ENCODE measurements around the gene ANKRA2. TPM values are rescaled to one million over a fixed set of nuclear protein-coding genes. Genes with fewer than 3 reads are reported as not detected.
A peak's percentile ranks its signal among the peaks of the same experiment; 100 is the strongest.

Gene ANKRA2
- total RNA-seq, 1 donor, result 15.3 TPM

GRCh38 chr5:73539730-73540129 lies 25.7 kb downstream of the ANKRA2 start:
- H3K4me3 ChIP-seq (ENCODE audit: low read depth, low read length), result no peak overlapping the region
- TF ChIP-seq, protein P1, sequence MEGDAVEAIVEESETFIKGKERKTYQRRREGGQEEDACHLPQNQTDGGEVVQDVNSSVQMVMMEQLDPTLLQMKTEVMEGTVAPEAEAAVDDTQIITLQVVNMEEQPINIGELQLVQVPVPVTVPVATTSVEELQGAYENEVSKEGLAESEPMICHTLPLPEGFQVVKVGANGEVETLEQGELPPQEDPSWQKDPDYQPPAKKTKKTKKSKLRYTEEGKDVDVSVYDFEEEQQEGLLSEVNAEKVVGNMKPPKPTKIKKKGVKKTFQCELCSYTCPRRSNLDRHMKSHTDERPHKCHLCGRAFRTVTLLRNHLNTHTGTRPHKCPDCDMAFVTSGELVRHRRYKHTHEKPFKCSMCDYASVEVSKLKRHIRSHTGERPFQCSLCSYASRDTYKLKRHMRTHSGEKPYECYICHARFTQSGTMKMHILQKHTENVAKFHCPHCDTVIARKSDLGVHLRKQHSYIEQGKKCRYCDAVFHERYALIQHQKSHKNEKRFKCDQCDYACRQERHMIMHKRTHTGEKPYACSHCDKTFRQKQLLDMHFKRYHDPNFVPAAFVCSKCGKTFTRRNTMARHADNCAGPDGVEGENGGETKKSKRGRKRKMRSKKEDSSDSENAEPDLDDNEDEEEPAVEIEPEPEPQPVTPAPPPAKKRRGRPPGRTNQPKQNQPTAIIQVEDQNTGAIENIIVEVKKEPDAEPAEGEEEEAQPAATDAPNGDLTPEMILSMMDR (IDR thresholded peaks at IDR 0.05; ENCODE audit: insufficient read depth, low read length), result no peak
- DNase-seq (ENCODE audit: low read depth), result no peak

- TF ChIP-seq, protein P1 (IDR thresholded peaks at IDR 0.05; ENCODE audit: insufficient read depth, low read length), result no peak
- DNase-seq (ENCODE audit: low read depth), result no peak
- H3K4me3 ChIP-seq (ENCODE audit: low read depth, low read length), result no peak overlapping the region
Observed at GRCh38 chr5:73534971-73535370, 30.5 kb downstream of the ANKRA2 start.

DNA sequence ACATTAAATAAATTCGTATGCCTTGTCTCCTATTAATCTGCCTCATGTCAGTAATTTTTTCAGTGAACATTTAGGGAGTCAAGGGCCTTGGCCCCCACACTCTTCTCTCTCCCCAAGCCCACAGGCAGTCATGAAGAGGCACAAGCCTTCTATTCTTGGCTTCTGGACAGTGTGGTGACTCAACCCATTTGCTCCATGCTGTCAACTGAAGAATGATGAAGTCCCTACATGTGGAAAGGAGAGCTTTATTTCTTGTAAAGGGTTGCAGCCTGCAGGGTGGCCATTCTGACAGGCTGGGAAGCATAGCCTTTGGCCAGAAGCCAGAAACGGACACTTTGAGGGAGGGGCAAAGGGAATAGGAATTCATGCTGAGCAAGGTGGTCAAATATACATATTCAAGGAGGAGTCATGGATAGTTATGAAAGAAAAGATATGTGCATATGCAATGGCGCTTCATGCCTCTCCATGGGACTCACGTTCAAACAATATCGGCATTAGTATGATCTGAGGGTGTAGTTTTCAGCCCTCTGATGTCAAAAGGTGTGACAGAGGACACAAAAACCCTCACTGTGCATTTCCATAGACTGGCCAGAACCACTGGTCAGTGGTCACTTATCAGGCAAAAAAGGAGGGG lies 31.3 kb downstream of the ANKRA2 start:
- no peak overlapping the region for H3K4me3 ChIP-seq (ENCODE audit: low read depth, low read length)
- TF ChIP-seq, protein P1 (IDR thresholded peaks at IDR 0.05; ENCODE audit: insufficient read depth, low read length), result no peak
- peak; percentile 58 for DNase-seq (ENCODE audit: low read depth)

DNA sequence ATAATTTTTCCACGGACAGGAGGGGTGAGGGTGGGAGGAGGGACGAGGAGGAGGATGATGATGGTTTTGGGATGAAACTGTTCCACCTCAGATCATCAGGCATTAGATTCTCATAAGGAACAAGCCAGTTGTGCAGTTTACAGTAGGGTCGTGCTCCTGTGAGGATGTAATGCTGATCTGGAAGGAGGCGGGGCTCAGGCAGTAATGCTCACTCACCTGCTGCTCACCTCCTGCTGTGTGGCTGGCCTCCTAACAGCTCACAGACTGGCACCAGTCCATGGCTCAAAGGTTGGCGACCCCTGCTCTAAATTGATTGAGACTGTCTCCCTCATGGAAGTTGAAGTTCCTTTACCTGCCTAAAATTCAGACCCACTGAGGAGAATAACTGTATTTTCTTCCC lies 33.2 kb downstream of the ANKRA2 start:
- TF ChIP-seq, protein P1 (IDR thresholded peaks at IDR 0.05; ENCODE audit: insufficient read depth, low read length), result no peak
- no peak overlapping the region for H3K4me3 ChIP-seq (ENCODE audit: low read depth, low read length)
- DNase-seq (ENCODE audit: low read depth), result no peak

DNA sequence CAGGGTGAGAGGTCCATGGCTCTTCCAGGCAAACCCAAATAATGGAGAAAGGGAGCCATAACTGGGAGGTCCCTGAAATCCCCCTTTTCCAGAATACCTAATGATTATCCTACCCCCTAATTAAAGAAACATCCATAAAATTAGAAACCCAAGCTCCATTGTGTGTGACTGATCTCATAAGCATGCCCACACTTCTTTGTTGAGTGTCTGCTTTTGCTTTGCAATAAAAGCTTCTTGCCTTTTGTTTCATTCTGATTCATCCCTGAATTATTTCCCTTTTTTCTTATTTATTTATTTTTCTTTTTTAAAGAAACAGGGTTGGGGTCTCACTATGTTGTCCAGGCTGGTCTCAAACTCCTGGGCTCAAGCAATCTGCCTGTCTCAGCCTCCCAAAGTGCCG lies 34.1 kb downstream of the ANKRA2 start:
- peak; percentile 18 for DNase-seq (ENCODE audit: low read depth)
- TF ChIP-seq, protein P1 (IDR thresholded peaks at IDR 0.05; ENCODE audit: insufficient read depth, low read length), result no peak
- H3K4me3 ChIP-seq (ENCODE audit: low read depth, low read length), result no peak overlapping the region

GRCh38 chr5:73529081-73529480 lies 36.4 kb downstream of the ANKRA2 start:
- no peak overlapping the region for H3K4me3 ChIP-seq (ENCODE audit: low read depth, low read length)
- peak; percentile 61 for DNase-seq (ENCODE audit: low read depth)
- TF ChIP-seq, protein P1 (IDR thresholded peaks at IDR 0.05; ENCODE audit: insufficient read depth, low read length), result no peak

DNA sequence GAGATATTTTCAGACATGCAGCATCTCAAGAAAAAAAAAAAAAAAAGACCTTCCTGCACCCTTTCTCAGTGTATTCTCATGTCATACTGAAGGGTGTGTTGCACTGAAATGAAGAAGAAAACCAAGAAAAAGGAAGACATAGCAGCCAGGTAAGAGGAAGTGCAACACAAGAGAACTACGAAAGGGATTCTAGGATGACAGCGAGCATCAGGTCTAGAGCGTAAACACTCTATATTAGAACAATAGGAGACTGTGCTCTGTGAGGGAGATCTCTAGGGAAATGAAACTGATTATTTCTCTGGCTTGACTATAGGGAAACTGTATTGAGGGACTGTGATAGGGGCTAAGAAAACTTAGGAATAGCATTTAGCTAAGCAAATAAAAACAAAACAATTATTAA lies 37.2 kb downstream of the ANKRA2 start:
- no peak for DNase-seq (ENCODE audit: low read depth)
- no peak overlapping the region for H3K4me3 ChIP-seq (ENCODE audit: low read depth, low read length)

More for the DNA sequence above, 37.2 kb downstream of the ANKRA2 start:
- TF ChIP-seq, protein P1 (IDR thresholded peaks at IDR 0.05; ENCODE audit: insufficient read depth, low read length), result no peak
